Cardiac muscle cell (in vitro differentiated cells and primary cell): Measurements from ENCODE around the gene MAVS. TPM values are rescaled to one million over a fixed set of nuclear protein-coding genes. Genes with fewer than 3 reads are reported as not detected.

Experiments used
- DNase-seq, 2 donors: peaks; one replicate each; pipeline versions ENCODE4 v3.0.0 to v3.0.0-alpha.2; 2010 to 2017; ENCODE audit warnings: low read depth in 1 of 2, low spot score in 1 of 2
- H3K27ac ChIP-seq: fragments of 200-600 bp; sonication (generic); 2 replicates; pipeline ENCODE4 v1.5.1; 2016
- H3K27me3 ChIP-seq: fragments of 200-600 bp; sonication (generic); 2 replicates; pipeline ENCODE4 v1.6.0; 2016; ENCODE audit warnings: control low read depth
- H3K36me3 ChIP-seq: fragments of 200-600 bp; sonication (generic); 2 replicates; pipeline ENCODE4 v1.5.1; 2016; ENCODE audit warnings: control low read depth
- H3K4me1 ChIP-seq: fragments of 200-600 bp; sonication (generic); 2 replicates; pipeline ENCODE4 v1.8.1; 2017; ENCODE audit warnings: low read depth, mild to moderate bottlenecking, mixed run types
- H3K4me3 ChIP-seq: fragments of 200-600 bp; sonication (generic); 2 replicates; pipeline ENCODE4 v1.5.1; 2016; ENCODE audit warnings: mild to moderate bottlenecking
- H3K9me3 ChIP-seq: fragments of 200-600 bp; sonication (generic); 2 replicates; pipeline ENCODE4 v1.5.1; 2017; ENCODE audit warnings: low read depth, mild to moderate bottlenecking, control low read depth
- polyA plus RNA-seq: library from polyadenylated mRNA; unstranded; fragments of >200 nt; fragmentation: Nextera tagmentation; extraction: Ambion mirVana; gene quantifications from 2 replicates; pipeline ENCODE4 v1.2.1, GENCODE V29; 2016
- total RNA-seq: library from RNA; depleted of rRNA; stranded (reverse); fragments of >200 nt; gene quantifications from 2 replicates; pipeline ENCODE4 v1.2.3, GENCODE V29; 2016
- TF ChIP-seq, protein P1 (sequence below): IDR thresholded peaks from 2 replicates; pipeline ENCODE4 v1.5.1; 2012; ENCODE audit warnings: low read depth, mild to moderate bottlenecking, low read length

The MAVS gene
- total and polyA plus RNA-seq, 2 experiments from 2014 or later: 15.0 to 40.9 TPM

- no peak overlapping the region for H3K4me3 ChIP-seq
- no peaks in the 10 kb centered on the region for H3K36me3 ChIP-seq
- H3K27me3 ChIP-seq: no peaks in the 10 kb centered on the region
- DNase-seq: no peak
- H3K27ac ChIP-seq: no peak overlapping the region
- peaks cover 10% of the 10 kb centered on the region for H3K4me1 ChIP-seq
- TF ChIP-seq, protein P1, sequence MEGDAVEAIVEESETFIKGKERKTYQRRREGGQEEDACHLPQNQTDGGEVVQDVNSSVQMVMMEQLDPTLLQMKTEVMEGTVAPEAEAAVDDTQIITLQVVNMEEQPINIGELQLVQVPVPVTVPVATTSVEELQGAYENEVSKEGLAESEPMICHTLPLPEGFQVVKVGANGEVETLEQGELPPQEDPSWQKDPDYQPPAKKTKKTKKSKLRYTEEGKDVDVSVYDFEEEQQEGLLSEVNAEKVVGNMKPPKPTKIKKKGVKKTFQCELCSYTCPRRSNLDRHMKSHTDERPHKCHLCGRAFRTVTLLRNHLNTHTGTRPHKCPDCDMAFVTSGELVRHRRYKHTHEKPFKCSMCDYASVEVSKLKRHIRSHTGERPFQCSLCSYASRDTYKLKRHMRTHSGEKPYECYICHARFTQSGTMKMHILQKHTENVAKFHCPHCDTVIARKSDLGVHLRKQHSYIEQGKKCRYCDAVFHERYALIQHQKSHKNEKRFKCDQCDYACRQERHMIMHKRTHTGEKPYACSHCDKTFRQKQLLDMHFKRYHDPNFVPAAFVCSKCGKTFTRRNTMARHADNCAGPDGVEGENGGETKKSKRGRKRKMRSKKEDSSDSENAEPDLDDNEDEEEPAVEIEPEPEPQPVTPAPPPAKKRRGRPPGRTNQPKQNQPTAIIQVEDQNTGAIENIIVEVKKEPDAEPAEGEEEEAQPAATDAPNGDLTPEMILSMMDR: no peak
- H3K9me3 ChIP-seq: no peaks in the 10 kb centered on the region
These were observed 46.3 kb upstream of the MAVS start for GRCh38 chr20:3800256-3800877.

GRCh38 chr20:3800878-3801260 is 45.8 kb upstream of the MAVS start:
- Histone ChIP-seq H3K4me1 (peaks cover 10% of the 10 kb centered on the region), H3K36me3 (no peaks in the 10 kb centered on the region), H3K27me3 (no peaks in the 10 kb centered on the region), H3K9me3 (no peaks in the 10 kb centered on the region), H3K4me3 (no peak overlapping the region), H3K27ac (no peak overlapping the region)
- no peak for DNase-seq
- TF ChIP-seq, protein P1: no peak

DNA sequence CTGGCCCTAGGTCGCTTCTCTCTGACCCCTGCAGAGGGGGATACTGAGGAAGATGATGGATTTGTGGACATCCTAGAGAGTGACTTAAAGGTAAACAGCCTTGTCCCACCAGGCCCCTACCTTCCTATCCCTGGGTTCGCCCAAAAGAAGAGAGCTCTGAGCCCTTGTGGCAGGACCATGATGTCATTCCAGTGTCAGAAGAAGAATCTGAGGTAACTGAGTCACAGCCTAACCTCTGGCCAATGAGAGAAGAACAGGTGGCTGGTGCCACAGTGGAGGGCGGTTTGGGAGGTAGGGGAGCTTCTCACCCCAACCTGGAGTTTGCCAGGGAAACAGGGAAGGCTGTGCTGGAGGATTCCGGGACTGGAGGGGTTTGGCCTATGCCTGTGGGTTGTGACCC is 45.3 kb upstream of the MAVS start:
- no peak overlapping the region for H3K4me3 ChIP-seq
- no peaks in the 10 kb centered on the region for H3K36me3 ChIP-seq

GRCh38 chr20:3801846-3802245 is 44.8 kb upstream of the MAVS start:
- H3K4me1 ChIP-seq: peaks cover 7% of the 10 kb centered on the region

More for the DNA sequence above, 45.3 kb upstream of the MAVS start:
- DNase-seq: no peak
- TF ChIP-seq, protein P1: no peak
- H3K27ac ChIP-seq: no peak overlapping the region
- H3K27me3 ChIP-seq: no peaks in the 10 kb centered on the region
- H3K4me1 ChIP-seq: peaks cover 10% of the 10 kb centered on the region
- no peaks in the 10 kb centered on the region for H3K9me3 ChIP-seq

DNA sequence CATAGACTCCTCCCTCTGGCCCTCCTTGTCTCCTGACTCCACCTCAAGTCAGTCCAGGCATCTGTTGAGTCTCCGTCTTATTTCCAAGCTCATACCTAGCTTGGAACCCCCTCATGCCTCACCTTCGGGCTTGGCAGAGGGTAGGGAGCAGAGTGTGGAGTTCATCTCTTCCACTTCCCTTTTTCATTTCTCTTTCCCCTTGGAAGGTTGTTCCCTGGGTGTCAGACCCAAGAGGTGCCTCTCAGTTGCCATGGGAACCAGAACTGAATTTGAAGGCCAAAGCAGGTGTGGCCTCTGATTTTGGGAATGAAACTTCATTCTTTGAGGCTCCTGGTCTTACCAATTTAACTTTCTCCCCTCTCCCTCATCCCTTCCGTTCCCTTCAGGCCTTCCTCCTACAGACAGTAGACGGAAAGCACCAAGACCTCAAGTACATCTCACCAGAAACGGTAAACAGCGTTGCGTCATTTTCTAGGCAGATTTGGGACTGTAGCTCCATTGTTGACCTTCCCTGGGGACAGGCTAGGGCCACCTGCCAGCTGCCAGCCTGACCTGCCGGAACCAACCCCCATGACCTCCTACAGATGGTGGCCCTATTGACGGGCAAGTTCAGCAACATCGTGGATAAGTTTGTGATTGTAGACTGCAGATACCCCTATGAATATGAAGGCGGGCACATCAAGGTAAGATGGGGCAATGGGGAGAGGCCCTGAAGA is 44.0 kb upstream of the MAVS start:
- no peak overlapping the region for H3K27ac ChIP-seq
- no peak for DNase-seq
- H3K36me3 ChIP-seq: no peaks in the 10 kb centered on the region
- H3K4me3 ChIP-seq: no peak overlapping the region
- H3K9me3 ChIP-seq: no peaks in the 10 kb centered on the region
- H3K27me3 ChIP-seq: no peaks in the 10 kb centered on the region
- TF ChIP-seq, protein P1: no peak
- H3K4me1 ChIP-seq: peaks cover 7% of the 10 kb centered on the region

More at GRCh38 chr20:3801846-3802245, 44.8 kb upstream of the MAVS start:
- TF ChIP-seq, protein P1: no peak
- H3K27me3 ChIP-seq: no peaks in the 10 kb centered on the region
- H3K9me3 ChIP-seq: no peaks in the 10 kb centered on the region
- no peak overlapping the region for H3K4me3 ChIP-seq
- H3K36me3 ChIP-seq: no peaks in the 10 kb centered on the region
- DNase-seq: no peak
- no peak overlapping the region for H3K27ac ChIP-seq
